Measurements from ENCODE around the gene MMP19.

The MMP19 gene

DNA sequence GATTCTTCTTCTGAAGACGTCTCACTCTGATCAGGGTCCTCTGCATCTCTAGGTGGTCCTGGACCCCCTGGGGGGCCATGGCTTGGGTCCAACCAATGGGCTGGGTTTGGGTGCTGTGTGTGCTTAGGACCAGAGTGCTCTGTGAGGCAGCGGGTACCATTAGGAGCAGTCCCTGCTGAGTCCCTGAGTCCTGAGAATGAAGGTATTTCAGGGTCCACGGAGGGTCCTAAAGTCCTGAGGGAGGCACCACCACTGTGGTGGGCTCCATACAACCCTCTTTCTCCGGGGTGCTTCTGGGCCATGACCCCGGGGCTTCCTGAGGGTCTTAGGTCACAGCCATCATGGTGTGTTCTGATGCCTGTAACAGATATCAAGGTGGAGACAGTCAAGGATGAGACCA lies 14.4 kb downstream of the MMP19 start:
- Histone ChIP-seq H3K36me3 (ENCODE audit: control insufficient read depth, insufficient read depth, low read length) (peaks cover under 1% of the 10 kb centered on the region; the same call in 1 of the 2 replicates), H3K4me3 (ENCODE audit: low read length) (no peak overlapping the region), H3K9me3 (ENCODE audit: control insufficient read depth, insufficient read depth, low read length) (no peaks in the 10 kb centered on the region), H3K27me3 (ENCODE audit: control insufficient read depth, insufficient read depth, low read length) (no peaks in the 10 kb centered on the region), H3K27ac (ENCODE audit: low read length) (no peak overlapping the region), H3K4me1 (ENCODE audit: control insufficient read depth, insufficient read depth, low read length) (no peaks in the 10 kb centered on the region; the same call in 1 of the 2 replicates)
- no peak for DNase-seq (ENCODE audit: low read depth, low spot score)
- WGBS (ENCODE audit: insufficient coverage, insufficient read length) = no CpG with 5 or more reads among the region's 5 CpGs

DNA sequence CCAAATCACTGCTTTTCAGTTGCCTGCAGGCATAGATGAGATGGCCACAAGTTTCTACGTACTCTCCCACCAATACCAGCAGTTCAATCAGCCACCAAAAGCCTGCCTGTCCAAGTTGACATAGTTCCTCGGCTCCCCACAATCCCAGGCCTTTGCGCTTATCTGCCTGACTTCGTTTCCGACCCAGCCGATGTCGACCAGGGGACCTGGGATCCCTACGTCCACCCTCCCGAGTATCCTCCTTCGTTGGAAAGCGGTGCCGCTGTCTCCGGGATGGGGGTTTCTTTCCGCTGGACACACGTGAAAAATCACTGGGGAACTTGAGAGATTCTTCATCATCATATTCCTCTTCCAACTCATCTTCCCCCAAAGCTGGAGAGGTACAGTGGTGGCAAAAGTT lies 14.9 kb downstream of the MMP19 start:
- WGBS (ENCODE audit: insufficient coverage, insufficient read length) = no CpG with 5 or more reads among the region's 15 CpGs
- Histone ChIP-seq H3K36me3 (ENCODE audit: control insufficient read depth, insufficient read depth, low read length) (peaks cover 5% of the 10 kb centered on the region; the same call in 1 of the 2 replicates), H3K4me3 (ENCODE audit: low read length) (no peak overlapping the region), H3K27ac (ENCODE audit: low read length) (no peak overlapping the region), H3K4me1 (ENCODE audit: control insufficient read depth, insufficient read depth, low read length) (no peaks in the 10 kb centered on the region; the same call in 1 of the 2 replicates), H3K9me3 (ENCODE audit: control insufficient read depth, insufficient read depth, low read length) (no peaks in the 10 kb centered on the region), H3K27me3 (ENCODE audit: control insufficient read depth, insufficient read depth, low read length) (no peaks in the 10 kb centered on the region)
- no peak for DNase-seq (ENCODE audit: low read depth, low spot score)

DNA sequence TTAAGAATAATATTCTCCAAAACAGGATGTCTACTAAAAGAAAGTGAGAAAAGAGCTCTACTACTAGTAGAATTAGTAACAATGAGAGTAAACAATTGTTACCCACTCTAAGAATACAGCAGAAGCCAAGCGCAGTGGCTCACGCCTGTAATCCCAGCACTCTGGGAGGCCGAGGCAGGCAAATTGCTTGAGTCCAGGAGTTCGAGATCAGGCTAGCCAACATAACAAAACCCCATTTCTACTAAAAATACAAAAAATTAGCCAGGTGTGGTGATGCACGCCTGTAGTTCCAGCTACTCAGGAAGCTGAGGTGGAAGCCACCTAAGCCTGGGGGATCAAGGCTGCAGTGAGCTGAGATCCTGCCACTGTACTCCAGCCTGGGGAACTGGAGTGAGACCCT lies 18.0 kb downstream of the MMP19 start:
- Histone ChIP-seq H3K36me3 (ENCODE audit: control insufficient read depth, insufficient read depth, low read length) (peaks cover 14% of the 10 kb centered on the region; the same call in 1 of the 2 replicates), H3K27me3 (ENCODE audit: control insufficient read depth, insufficient read depth, low read length) (no peaks in the 10 kb centered on the region), H3K27ac (ENCODE audit: low read length) (no peak overlapping the region), H3K4me1 (ENCODE audit: control insufficient read depth, insufficient read depth, low read length) (no peaks in the 10 kb centered on the region; the same call in 1 of the 2 replicates), H3K4me3 (ENCODE audit: low read length) (no peak overlapping the region), H3K9me3 (ENCODE audit: control insufficient read depth, insufficient read depth, low read length) (no peaks in the 10 kb centered on the region)
- DNase-seq (ENCODE audit: low read depth, low spot score) = no peak
- no CpG with 5 or more reads among the region's 5 CpGs for WGBS (ENCODE audit: insufficient coverage, insufficient read length)

DNA sequence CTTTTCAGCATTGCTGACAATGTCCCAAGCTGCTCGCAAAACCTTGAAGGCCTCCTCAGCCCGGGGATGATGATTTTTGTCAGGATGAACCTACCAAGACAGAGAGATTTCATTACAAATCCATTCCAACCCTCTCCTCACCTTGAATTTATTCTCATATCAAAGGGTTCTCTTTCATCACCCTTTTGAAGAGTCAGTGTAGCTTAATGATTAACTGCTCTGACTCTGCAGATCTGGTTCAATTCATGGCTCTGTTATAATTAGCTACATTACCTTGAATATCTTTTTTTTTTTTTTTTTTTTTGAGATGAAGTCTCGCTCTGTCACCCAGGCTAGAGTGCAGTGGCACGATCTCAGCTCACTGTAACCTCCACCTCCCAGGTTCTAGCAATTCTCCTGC lies 19.3 kb downstream of the MMP19 start:
- DNase-seq (ENCODE audit: low read depth, low spot score) = no peak
- Histone ChIP-seq H3K4me3 (ENCODE audit: low read length) (no peak overlapping the region), H3K9me3 (ENCODE audit: control insufficient read depth, insufficient read depth, low read length) (no peaks in the 10 kb centered on the region), H3K27ac (ENCODE audit: low read length) (no peak overlapping the region), H3K4me1 (ENCODE audit: control insufficient read depth, insufficient read depth, low read length) (no peaks in the 10 kb centered on the region; the same call in 1 of the 2 replicates), H3K27me3 (ENCODE audit: control insufficient read depth, insufficient read depth, low read length) (no peaks in the 10 kb centered on the region), H3K36me3 (ENCODE audit: control insufficient read depth, insufficient read depth, low read length) (peaks cover 14% of the 10 kb centered on the region; the same call in 1 of the 2 replicates)
- 100% methylated on average over 1 of the region's 4 CpGs for WGBS (ENCODE audit: insufficient coverage, insufficient read length)

DNA sequence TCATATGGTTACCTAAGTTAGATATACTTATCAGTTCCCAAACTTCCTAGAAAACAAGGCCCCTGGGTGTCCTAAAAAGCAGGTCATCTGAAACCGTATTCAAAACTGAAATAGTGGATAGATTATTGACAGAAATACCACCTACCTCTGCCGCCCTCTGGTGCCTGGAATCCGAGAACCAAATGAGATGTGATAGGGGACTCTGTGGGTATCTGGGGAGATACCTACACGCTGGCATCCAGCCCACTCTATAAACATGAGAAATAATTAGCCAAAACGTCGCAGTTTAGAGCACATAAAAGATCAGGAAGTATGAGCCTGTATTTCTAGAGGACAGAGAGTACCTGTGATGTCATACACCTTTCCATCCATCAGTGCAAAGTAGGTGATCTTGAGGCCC lies 20.5 kb downstream of the MMP19 start:
- Histone ChIP-seq H3K27ac (ENCODE audit: low read length) (no peak overlapping the region), H3K27me3 (ENCODE audit: control insufficient read depth, insufficient read depth, low read length) (no peaks in the 10 kb centered on the region), H3K36me3 (ENCODE audit: control insufficient read depth, insufficient read depth, low read length) (peaks cover 14% of the 10 kb centered on the region; the same call in 1 of the 2 replicates), H3K4me1 (ENCODE audit: control insufficient read depth, insufficient read depth, low read length) (no peaks in the 10 kb centered on the region), H3K4me3 (ENCODE audit: low read length) (no peak overlapping the region), H3K9me3 (ENCODE audit: control insufficient read depth, insufficient read depth, low read length) (no peaks in the 10 kb centered on the region)
- DNase-seq (ENCODE audit: low read depth, low spot score) = no peak
- WGBS (ENCODE audit: insufficient coverage, insufficient read length) = no CpG with 5 or more reads among the region's 6 CpGs

DNA sequence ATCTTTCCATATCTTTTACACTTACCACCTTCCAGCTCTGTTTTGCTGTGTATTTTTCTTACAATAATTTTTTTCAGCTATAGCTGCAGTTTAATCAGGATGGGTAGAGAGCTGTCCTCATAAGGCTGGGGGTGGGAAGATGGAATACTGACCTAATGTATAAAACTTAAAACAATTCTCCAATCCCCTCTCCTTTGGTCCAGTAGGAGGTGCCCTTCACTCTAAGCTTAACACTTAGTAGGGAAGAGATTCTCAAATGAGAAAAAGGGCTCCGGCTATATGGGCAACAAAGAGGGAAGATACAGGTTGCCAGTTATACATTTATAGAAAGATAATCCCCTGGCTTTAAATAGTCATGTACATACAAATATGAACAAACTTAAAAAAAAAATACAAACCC lies 22.1 kb downstream of the MMP19 start:
- Histone ChIP-seq H3K4me1 (ENCODE audit: control insufficient read depth, insufficient read depth, low read length) (no peaks in the 10 kb centered on the region), H3K27ac (ENCODE audit: low read length) (no peak overlapping the region), H3K27me3 (ENCODE audit: control insufficient read depth, insufficient read depth, low read length) (no peaks in the 10 kb centered on the region), H3K4me3 (ENCODE audit: low read length) (no peak overlapping the region), H3K9me3 (ENCODE audit: control insufficient read depth, insufficient read depth, low read length) (no peaks in the 10 kb centered on the region), H3K36me3 (ENCODE audit: control insufficient read depth, insufficient read depth, low read length) (peaks cover 14% of the 10 kb centered on the region; the same call in 1 of the 2 replicates)
- no CpG with 5 or more reads among the region's 1 CpG for WGBS (ENCODE audit: insufficient coverage, insufficient read length)
- DNase-seq (ENCODE audit: low read depth, low spot score) = no peak

DNA sequence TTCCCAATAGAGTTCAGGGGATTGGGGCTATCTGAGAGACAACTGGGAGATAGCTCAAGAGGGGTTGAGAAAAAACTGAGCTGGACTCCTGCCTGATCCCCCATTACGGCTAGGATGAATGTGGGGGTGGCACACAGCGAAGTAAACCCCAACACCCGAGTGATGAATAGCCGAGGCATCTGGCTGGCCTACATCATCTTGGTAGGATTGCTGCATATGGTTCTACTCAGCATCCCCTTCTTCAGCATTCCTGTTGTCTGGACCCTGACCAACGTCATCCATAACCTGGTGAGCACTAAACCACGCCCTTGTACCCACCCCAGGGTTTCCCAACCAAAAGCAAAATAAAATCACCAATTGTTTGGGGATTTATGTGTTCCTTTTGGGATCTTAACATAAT lies 23.9 kb downstream of the MMP19 start:
- DNase-seq (ENCODE audit: low read depth, low spot score) = no peak
- Histone ChIP-seq H3K4me1 (ENCODE audit: control insufficient read depth, insufficient read depth, low read length) (no peaks in the 10 kb centered on the region), H3K36me3 (ENCODE audit: control insufficient read depth, insufficient read depth, low read length) (peaks cover 14% of the 10 kb centered on the region; the same call in 1 of the 2 replicates), H3K27ac (ENCODE audit: low read length) (no peak overlapping the region), H3K4me3 (ENCODE audit: low read length) (no peak overlapping the region; the same call in 1 of the 2 replicates), H3K9me3 (ENCODE audit: control insufficient read depth, insufficient read depth, low read length) (no peaks in the 10 kb centered on the region), H3K27me3 (ENCODE audit: control insufficient read depth, insufficient read depth, low read length) (no peaks in the 10 kb centered on the region)
- WGBS (ENCODE audit: insufficient coverage, insufficient read length) = no CpG with 5 or more reads among the region's 6 CpGs

DNA sequence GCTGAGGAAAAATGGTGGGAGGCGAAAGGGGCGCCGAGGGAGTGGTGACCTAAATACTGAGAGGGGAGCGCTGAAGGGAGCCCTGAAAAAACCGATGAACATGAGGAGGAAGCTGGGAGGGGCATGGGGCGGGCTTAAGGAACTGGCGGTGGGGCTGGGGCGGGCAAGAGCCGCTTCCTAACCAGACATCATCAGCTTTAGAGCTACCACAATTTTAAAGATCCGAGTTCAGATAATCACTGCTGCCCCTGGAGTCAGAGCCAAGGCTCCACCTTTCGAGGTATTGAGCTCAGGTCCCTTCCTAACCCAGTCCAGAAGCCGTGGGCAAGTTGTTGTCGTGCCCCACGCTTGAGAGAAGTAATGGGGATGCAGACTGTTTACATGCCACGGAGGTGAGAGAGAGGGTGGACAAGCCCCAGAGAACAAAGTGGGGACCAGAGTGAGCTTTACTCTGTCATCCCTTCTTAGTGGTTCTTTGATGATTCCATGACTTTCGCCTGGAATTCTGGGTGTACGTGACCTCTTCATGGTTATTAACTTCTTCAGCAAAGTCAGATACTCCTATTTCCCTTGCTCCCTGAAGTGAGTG lies 24.5 kb downstream of the MMP19 start:
- Histone ChIP-seq H3K36me3 (ENCODE audit: control insufficient read depth, insufficient read depth, low read length) (peaks cover 12% of the 10 kb centered on the region; the same call in 1 of the 2 replicates), H3K27ac (ENCODE audit: low read length) (no peak overlapping the region)

DNA sequence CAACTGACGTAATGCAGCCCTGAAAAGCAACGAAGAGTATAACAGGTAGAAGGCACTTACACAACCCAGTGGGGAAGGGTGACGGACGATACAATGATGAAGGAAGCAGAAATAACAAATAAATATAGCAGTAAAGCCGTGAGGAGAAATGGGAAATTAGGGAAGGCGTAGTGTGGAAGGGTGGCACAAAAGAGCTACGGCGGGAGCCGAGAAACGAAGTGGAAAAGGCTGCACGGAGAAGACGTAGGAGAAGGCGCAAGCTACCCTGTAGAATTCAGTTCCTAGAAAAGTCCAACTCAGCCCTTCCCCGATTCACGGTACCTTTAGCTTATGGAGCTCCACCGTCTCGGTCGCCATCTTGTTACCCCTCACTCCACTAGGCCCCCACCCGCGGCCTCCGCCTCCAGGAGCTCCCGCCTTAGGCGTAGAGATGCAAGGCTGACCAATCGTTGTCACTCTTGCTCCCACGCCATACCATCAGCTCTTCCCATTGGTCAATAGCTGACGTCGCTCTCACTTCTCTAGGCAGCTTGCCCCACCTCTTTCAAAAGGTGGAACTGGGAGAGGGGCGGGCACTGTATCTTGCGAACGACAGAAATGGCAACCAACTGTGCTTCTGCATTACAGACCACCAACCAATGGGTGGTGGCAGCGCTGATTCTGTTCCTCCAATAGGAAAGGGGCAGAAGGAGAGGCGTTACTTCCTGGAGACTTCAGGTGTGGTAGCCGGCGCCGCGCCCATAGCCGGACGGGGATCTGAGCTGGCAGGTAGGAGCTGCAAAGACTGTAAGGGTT lies 25.2 kb downstream of the MMP19 start, which contains the start of the genes ORMDL2 and SARNP:
ORMDL2 (plus strand) TSS at position 697 of the 795 bp plus-strand sequence. CDS start 959 bp downstream, outside the sequence.
SARNP (minus strand) TSS at position 380 of the 795 bp plus-strand sequence; CDS start at position 357, 23 bp downstream.
- DNase-seq (ENCODE audit: low read depth, low spot score) = peak; percentile 100
- H3K27me3 ChIP-seq (ENCODE audit: control insufficient read depth, insufficient read depth, low read length) = no peaks in the 10 kb centered on the region
- no peaks in the 10 kb centered on the region for H3K4me1 ChIP-seq (ENCODE audit: control insufficient read depth, insufficient read depth, low read length)
- H3K9me3 ChIP-seq (ENCODE audit: control insufficient read depth, insufficient read depth, low read length) = no peaks in the 10 kb centered on the region
- WGBS (ENCODE audit: insufficient coverage, insufficient read length) = no CpG with 5 or more reads among the region's 38 CpGs
- peak within 1 kb of the TSS; percentile 82 for H3K4me3 ChIP-seq (ENCODE audit: low read length)
- no peak within 1 kb of the TSS for H3K27ac ChIP-seq (ENCODE audit: low read length)
- H3K36me3 ChIP-seq (ENCODE audit: control insufficient read depth, insufficient read depth, low read length) = peaks cover 9% of the 10 kb centered on the region; the same call in 1 of the 2 replicates

More for the DNA sequence above, 24.5 kb downstream of the MMP19 start:
- no peak for DNase-seq (ENCODE audit: low read depth, low spot score)
- Histone ChIP-seq H3K27me3 (ENCODE audit: control insufficient read depth, insufficient read depth, low read length) (no peaks in the 10 kb centered on the region), H3K9me3 (ENCODE audit: control insufficient read depth, insufficient read depth, low read length) (no peaks in the 10 kb centered on the region), H3K4me3 (ENCODE audit: low read length) (peak overlapping the region; percentile 75), H3K4me1 (ENCODE audit: control insufficient read depth, insufficient read depth, low read length) (no peaks in the 10 kb centered on the region)
- WGBS (ENCODE audit: insufficient coverage, insufficient read length) = no CpG with 5 or more reads among the region's 17 CpGs

DNA sequence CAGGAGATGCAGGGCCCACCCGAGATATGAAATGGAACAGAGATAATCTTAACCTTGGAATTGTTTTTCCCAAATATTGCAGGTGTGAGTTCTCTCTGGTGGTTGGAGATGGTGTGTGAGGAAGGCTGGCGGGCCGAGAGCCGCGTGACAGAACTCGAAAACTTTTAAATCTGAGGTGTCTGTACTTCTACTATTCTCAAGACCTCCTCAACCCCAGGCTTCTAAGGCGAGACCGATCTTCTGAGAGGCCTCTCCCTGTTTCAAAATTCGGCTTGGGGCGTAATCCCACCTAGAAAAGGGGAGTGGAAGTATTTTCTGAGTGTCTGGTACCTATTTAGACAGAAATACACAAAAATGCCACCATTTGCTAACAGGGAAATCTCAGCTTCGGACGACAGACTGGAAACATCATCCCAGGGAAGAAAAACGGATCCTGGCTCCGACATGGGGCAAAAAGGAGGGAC lies 25.8 kb downstream of the MMP19 start:
- no CpG with 5 or more reads among the region's 14 CpGs for WGBS (ENCODE audit: insufficient coverage, insufficient read length)
- no peak overlapping the region for H3K27ac ChIP-seq (ENCODE audit: low read length)
- no peak for DNase-seq (ENCODE audit: low read depth, low spot score)
- H3K4me1 ChIP-seq (ENCODE audit: control insufficient read depth, insufficient read depth, low read length) = no peaks in the 10 kb centered on the region
- peaks cover 8% of the 10 kb centered on the region; the same call in 1 of the 2 replicates for H3K36me3 ChIP-seq (ENCODE audit: control insufficient read depth, insufficient read depth, low read length)
- H3K27me3 ChIP-seq (ENCODE audit: control insufficient read depth, insufficient read depth, low read length) = no peaks in the 10 kb centered on the region
- peak overlapping the region; percentile 82 for H3K4me3 ChIP-seq (ENCODE audit: low read length)
- H3K9me3 ChIP-seq (ENCODE audit: control insufficient read depth, insufficient read depth, low read length) = no peaks in the 10 kb centered on the region
